ENCODE measurements around the gene C20orf204.

The C20orf204 gene

DNA sequence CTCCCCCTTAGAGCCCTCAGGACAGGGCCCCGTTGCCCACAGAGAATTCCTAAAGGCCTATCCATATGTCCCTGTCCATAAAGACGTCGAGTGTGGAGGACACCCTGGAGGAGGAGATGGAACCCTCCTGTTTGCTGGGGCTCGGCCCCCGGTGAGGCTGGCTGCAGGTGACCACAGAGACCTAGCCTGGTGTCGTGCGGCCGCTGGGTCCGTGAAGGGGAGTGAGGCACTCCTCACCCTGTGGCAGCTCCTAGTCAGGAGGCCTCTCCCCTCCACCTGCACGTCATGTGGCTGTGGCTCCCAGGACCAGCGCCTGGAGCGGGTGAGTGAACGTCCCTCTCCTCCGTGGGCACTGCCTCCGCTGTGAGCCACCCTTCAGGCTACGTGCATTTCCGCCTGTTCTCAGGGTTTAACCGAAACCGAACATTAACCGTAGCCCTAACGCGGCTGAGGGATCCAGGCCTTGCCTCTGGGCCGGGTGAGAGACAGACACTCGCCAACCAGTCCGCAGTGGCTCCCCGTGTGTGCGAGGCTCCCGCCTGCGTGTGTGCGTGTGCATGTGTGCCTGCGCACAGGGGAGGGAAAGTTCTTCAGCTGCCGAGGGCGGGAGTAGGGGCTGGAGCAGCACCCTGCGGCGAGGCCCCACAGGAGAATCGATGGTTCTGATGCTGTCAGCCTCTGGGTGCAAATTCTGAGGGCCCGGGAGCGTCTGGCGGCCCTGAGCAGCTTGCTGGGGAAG lies 21.1 kb downstream of the C20orf204 start:
- DNase-seq: peak; percentile 81

- DNase-seq: peak; percentile 88
These were observed 21.9 kb downstream of the C20orf204 start for GRCh38 chr20:64057628-64058498.

- no peak for DNase-seq
These were observed 22.6 kb downstream of the C20orf204 start for GRCh38 chr20:64058536-64058935.

GRCh38 chr20:64062276-64062595 lies 26.3 kb downstream of the C20orf204 start:
- DNase-seq: no peak

- DNase-seq: peak; percentile 98
These were observed 26.8 kb downstream of the C20orf204 start, which contains the start of gene TCEA2 for GRCh38 chr20:64062596-64063388. TCEA2 (plus strand) TSS chr20:64063198; CDS start chr20:64063313, 115 bp downstream.

- peak; percentile 60 for DNase-seq
These were observed 27.6 kb downstream of the C20orf204 start for GRCh38 chr20:64063389-64064144.

- DNase-seq: peak; percentile 45
These were observed 28.2 kb downstream of the C20orf204 start for GRCh38 chr20:64064145-64064698.

GRCh38 chr20:64065062-64065973 lies 29.3 kb downstream of the C20orf204 start:
- no peak for DNase-seq

DNA sequence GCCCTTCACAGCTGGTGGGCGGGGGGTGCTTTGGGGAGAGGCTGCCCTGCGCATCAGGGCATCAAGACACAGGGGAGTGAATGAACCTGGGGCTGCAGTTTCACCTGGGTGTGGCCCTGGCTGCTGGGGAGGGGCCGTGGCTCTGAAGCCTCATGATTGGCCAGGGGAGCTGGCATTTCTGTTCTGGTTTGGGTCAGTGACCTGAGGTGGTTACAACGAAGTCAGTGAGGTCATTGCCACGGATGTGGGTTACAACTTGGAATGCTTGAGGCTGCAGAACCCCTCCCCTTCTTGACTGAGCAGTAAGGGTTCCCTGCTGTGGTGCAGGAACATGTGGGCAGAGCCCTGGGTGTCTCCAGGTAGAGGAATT lies 30.0 kb downstream of the C20orf204 start:
- no peak for DNase-seq

- no peak for DNase-seq
These were observed 31.1 kb downstream of the C20orf204 start for GRCh38 chr20:64067005-64067632.

GRCh38 chr20:64067733-64068307 lies 31.8 kb downstream of the C20orf204 start:
- peak; percentile 50 for DNase-seq

DNA sequence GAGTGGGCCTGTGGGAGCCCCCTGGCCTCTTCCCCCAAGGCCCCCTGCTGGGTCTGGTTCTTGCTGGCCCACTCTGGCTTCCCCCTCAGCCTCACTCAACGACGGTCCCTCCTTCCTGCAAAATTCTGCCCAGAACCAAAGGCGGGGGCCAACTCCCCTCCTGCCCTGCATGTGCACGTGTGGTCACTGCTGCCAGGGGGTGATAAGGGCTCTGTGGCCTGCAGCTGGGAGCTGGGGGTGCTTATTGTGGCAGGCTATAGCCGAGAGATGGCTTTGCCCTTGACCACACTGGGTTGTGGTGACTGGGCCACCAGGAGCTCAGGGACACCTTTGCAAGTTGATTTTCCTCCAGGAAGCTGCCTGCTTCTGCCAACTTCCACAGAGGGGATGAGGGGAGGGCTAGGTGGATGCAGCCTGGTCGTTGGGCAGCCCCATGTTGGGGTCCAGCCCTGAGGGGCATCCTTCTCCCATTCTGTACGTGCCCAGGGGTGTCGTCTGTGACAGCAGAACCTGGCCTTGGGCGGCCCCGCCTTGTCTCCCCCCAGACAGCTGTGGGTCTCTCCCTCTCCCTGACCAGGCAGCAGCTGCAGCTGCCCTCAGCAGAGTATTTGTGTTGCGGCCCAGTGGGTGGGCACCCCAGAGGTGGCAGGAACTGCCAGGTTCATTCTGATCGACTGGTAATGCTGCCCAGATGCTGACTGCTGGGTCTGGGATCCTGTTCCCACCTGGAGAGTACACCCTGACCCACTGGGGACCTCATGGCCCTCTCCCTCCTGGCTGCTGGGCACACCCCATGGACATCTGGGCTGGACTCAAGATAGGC lies 32.6 kb downstream of the C20orf204 start:
- DNase-seq: no peak

DNA sequence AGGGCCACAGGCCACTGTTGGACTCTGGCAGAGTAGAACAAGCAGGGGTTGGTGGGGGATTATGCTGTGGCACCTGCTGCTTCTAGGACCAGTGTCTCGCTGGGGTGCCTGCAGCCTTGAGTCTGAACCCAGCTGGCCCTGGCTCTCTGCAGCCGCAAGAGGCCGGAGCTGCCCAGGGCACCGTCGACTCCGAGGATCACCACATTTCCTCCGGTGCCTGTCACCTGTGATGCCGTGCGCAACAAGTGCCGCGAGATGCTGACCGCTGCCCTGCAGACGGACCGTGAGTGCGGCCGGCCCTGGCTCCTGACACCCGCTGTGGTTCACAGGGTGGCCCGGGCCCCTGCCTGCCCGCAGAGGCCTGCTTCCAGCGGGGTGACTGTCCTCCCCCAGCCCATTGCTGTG lies 33.2 kb downstream of the C20orf204 start:
- DNase-seq: no peak

GRCh38 chr20:64069614-64070243 lies 33.7 kb downstream of the C20orf204 start:
- DNase-seq: peak; percentile 65

DNA sequence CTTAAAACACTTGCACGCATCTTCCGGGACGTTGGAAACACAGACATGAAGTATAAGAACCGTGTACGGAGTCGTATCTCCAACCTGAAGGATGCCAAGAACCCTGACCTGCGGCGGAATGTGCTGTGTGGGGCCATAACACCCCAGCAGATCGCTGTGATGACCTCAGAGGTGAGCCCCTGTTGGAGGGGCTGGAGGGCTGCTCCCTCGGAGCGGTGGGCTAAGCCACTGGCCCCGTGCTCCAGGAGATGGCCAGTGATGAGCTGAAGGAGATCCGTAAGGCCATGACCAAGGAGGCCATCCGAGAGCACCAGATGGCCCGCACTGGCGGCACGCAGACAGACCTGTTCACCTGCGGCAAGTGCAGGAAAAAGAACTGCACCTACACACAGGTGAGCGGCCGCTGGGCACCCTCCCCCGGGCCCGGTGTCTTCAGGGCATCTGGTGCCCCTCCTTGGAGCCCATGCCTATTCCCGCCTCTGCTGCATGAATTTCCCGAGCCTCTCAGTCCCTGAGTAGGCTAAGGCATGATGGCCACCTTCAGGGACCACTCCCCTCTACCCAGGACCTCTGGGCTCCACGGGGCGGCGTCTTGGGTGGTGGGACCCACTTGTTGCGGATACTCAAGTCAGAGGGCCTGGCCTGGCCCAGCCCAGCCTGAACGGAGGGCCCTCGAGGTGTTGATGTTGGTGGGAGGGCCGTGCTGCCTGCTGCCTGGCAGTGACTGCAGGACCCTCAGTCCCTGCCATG lies 34.4 kb downstream of the C20orf204 start:
- DNase-seq: no peak

GRCh38 chr20:64071341-64072332 lies 35.7 kb downstream of the C20orf204 start:
- no peak for DNase-seq

Data from DMS53 (cell line).